Astrocyte of the cerebellum (primary cell): ENCODE measurements around the gene FOXRED1.
A peak's percentile ranks its signal among the peaks of the same experiment; 100 is the strongest.

Experiments
- DNase-seq: peaks from one replicate; pipeline ENCODE4 v3.0.0-alpha.2; 2011; ENCODE audit warnings: low read depth
- H3K4me3 ChIP-seq: 2 replicates; pipeline ENCODE4 v1.5.1; 2011; ENCODE audit warnings: mild to moderate bottlenecking, low read depth, low read length, moderate library complexity
- CTCF ChIP-seq: IDR thresholded peaks from 2 replicates; pipeline ENCODE4 v1.5.1; 2012; ENCODE audit warnings: low read length, low read depth, moderate library complexity, mild to moderate bottlenecking; ENCODE audit errors: missing control alignments
- in situ Hi-C: cut with HindIII; loops from 2 replicates; pipeline ENCODE4 v1.10.0; 2017; ENCODE audit warnings: low sequenced_read_pairs

The FOXRED1 gene

GRCh38 chr11:126268708-126269579 lies at the start of gene FOXRED1, which contains the start of gene SRPRA:
Gene FOXRED1, plus strand, starts transcription at chr11:126269154. Its CDS starts 53 bp downstream, at chr11:126269207.
Gene SRPRA, minus strand, starts transcription at chr11:126268895. Its CDS starts 91 bp downstream, at chr11:126268804.
- in situ Hi-C loops, result no loop called here
- peak within 1 kb of the TSS; percentile 97 for H3K4me3 ChIP-seq
- DNase-seq, result peak; percentile 97
- TF ChIP-seq CTCF, result no peak

- TF ChIP-seq CTCF, result no peak
- in situ Hi-C loops, result no loop called here
- no peak for DNase-seq
- H3K4me3 ChIP-seq, result no peak overlapping the region
These were observed 49.4 kb upstream of the FOXRED1 start for GRCh38 chr11:126219547-126219946.

- DNase-seq, result no peak
- TF ChIP-seq CTCF, result no peak
- in situ Hi-C loops, result no loop called here
- no peak overlapping the region for H3K4me3 ChIP-seq
These were observed 44.2 kb upstream of the FOXRED1 start for GRCh38 chr11:126224647-126225294.

- no peak for TF ChIP-seq CTCF
- DNase-seq, result no peak
- in situ Hi-C loops, result no loop called here
- no peak overlapping the region for H3K4me3 ChIP-seq
These were observed 43.7 kb upstream of the FOXRED1 start for GRCh38 chr11:126225295-126225665.

- no peak for TF ChIP-seq CTCF
- in situ Hi-C loops, result no loop called here
- H3K4me3 ChIP-seq, result no peak overlapping the region
- DNase-seq, result no peak
These were observed 42.4 kb upstream of the FOXRED1 start for GRCh38 chr11:126226334-126227084.

GRCh38 chr11:126229858-126230540 lies 39.0 kb upstream of the FOXRED1 start:
- in situ Hi-C loops, result no loop called here
- no peak for TF ChIP-seq CTCF
- no peak overlapping the region for H3K4me3 ChIP-seq
- no peak for DNase-seq
